Measurements from ENCODE around the gene C14orf93. TPM values are rescaled to one million over a fixed set of nuclear protein-coding genes. Genes with fewer than 3 reads are reported as not detected.

C14orf93 gene
- total RNA-seq = 10 to 100 TPM; 12.1 to 15.1 (median 13.6) TPM
- 16.7 TPM for total RNA-seq (2013)

GRCh38 chr14:23009939-23010726 lies at the start of gene C14orf93:
Gene C14orf93 (minus strand): TSS chr14:23010143. CDS start chr14:22999023, 11,120 bp downstream.
- no peaks in the 10 kb centered on the region for H3K36me3 ChIP-seq (ENCODE audit: control insufficient read depth, insufficient read depth, low read length)
- TF ChIP-seq CTCF (IDR thresholded peaks at IDR 0.05) = no peak
- Mint-ChIP-seq H3K36me3 (no peaks in the 10 kb centered on the region), H3K27ac (peak within 1 kb of the TSS; percentile 97 to 98), H3K4me3 (peak within 1 kb of the TSS; percentile 95), H3K27me3 (ENCODE audit: low read depth in 2 of 2) (no peaks in the 10 kb centered on the region), H3K9me3 (no peaks in the 10 kb centered on the region), H3K4me1 (peaks cover 30 to 38% of the 10 kb centered on the region in 2 donors)
- intact Hi-C loops (cut with micrococcal nuclease) = loop anchor here (5.0 kb wide), 1 partner anchor 47 kb away; the partner anchor contains the start of gene CDH24
- WGBS (ENCODE audit: insufficient coverage) = 4% methylated on average over 40 of the region's 40 CpGs
- peak; percentile 32 to 35 (median 34) for ATAC-seq
- H3K4me1 ChIP-seq (ENCODE audit: control insufficient read depth, insufficient read depth, low read length) = peaks cover 23% of the 10 kb centered on the region
- peak; percentile 73 to 85 for DNase-seq
- peak within 1 kb of the TSS; percentile 66 for H3K27ac ChIP-seq (ENCODE audit: low read length)
- no peaks in the 10 kb centered on the region for H3K27me3 ChIP-seq (ENCODE audit: control insufficient read depth, insufficient read depth, low read length)
- peak within 1 kb of the TSS; percentile 66 for H3K4me3 ChIP-seq (ENCODE audit: low read length)
- no peaks in the 10 kb centered on the region for H3K9me3 ChIP-seq (ENCODE audit: control insufficient read depth, insufficient read depth, low read length)

- ATAC-seq (no peak), DNase-seq (no peak)
- intact Hi-C loops (cut with micrococcal nuclease) = loop anchor here (1.0 to 10.0 kb wide), 6 partner anchors 52 to 674 kb away; no protein-coding TSS in a partner anchor
- H3K9me3 ChIP-seq (ENCODE audit: control insufficient read depth, insufficient read depth, low read length) = no peaks in the 10 kb centered on the region
- peaks cover 42% of the 10 kb centered on the region for H3K36me3 ChIP-seq (ENCODE audit: control insufficient read depth, insufficient read depth, low read length)
- H3K9me3 Mint-ChIP-seq = no peaks in the 10 kb centered on the region
- H3K27ac Mint-ChIP-seq = peak overlapping the region; percentile 26 to 58
- peak overlapping the region; percentile 67 for H3K4me3 Mint-ChIP-seq
- TF ChIP-seq CTCF (IDR thresholded peaks at IDR 0.05) = no peak
- no peaks in the 10 kb centered on the region for H3K27me3 ChIP-seq (ENCODE audit: control insufficient read depth, insufficient read depth, low read length)
- H3K27ac ChIP-seq (ENCODE audit: low read length) = no peak overlapping the region
- 93% methylated on average over 32 of the region's 32 CpGs for WGBS (ENCODE audit: insufficient coverage)
- peaks cover 16% of the 10 kb centered on the region for H3K36me3 Mint-ChIP-seq
- peaks cover 0 to 3% of the 10 kb centered on the region in 2 donors for H3K27me3 Mint-ChIP-seq (ENCODE audit: low read depth in 2 of 2)
- no peak overlapping the region for H3K4me3 ChIP-seq (ENCODE audit: low read length)
- H3K4me1 Mint-ChIP-seq = peaks cover 17 to 27% of the 10 kb centered on the region in 2 donors
- H3K4me1 ChIP-seq (ENCODE audit: control insufficient read depth, insufficient read depth, low read length) = peaks cover 18% of the 10 kb centered on the region
Observed at GRCh38 chr14:23058654-23059504, 48.9 kb upstream of the C14orf93 start.

- H3K9me3 ChIP-seq (ENCODE audit: control insufficient read depth, insufficient read depth, low read length) = no peaks in the 10 kb centered on the region
- no peak overlapping the region for H3K27ac ChIP-seq (ENCODE audit: low read length)
- H3K36me3 Mint-ChIP-seq = peaks cover 7% of the 10 kb centered on the region
- H3K36me3 ChIP-seq (ENCODE audit: control insufficient read depth, insufficient read depth, low read length) = peaks cover 33% of the 10 kb centered on the region
- H3K4me3 ChIP-seq (ENCODE audit: low read length) = peak overlapping the region; percentile 58
- peaks cover 17 to 27% of the 10 kb centered on the region in 2 donors for H3K4me1 Mint-ChIP-seq
- intact Hi-C loops (cut with micrococcal nuclease) = loop anchor here (1.0 to 10.0 kb wide), 7 partner anchors 51 to 673 kb away; partner anchors contain the start of gene PRMT5
- peaks cover 18% of the 10 kb centered on the region for H3K4me1 ChIP-seq (ENCODE audit: control insufficient read depth, insufficient read depth, low read length)
- H3K27me3 Mint-ChIP-seq (ENCODE audit: low read depth in 2 of 2) = peaks cover 0 to 3% of the 10 kb centered on the region in 2 donors
- peak overlapping the region; percentile 60 to 74 for H3K27ac Mint-ChIP-seq
- H3K4me3 Mint-ChIP-seq = peak overlapping the region; percentile 82
- WGBS (ENCODE audit: insufficient coverage) = 3% methylated on average over 51 of the region's 51 CpGs
- DNase-seq (peak; percentile 86 to 94), ATAC-seq (peak; percentile 72 to 83 (median 73))
- no peaks in the 10 kb centered on the region for H3K9me3 Mint-ChIP-seq
- no peaks in the 10 kb centered on the region for H3K27me3 ChIP-seq (ENCODE audit: control insufficient read depth, insufficient read depth, low read length)
- peak; percentile 98 for TF ChIP-seq CTCF (IDR thresholded peaks at IDR 0.05)
Observed at GRCh38 chr14:23057757-23058653, 48.1 kb upstream of the C14orf93 start.
